ENCODE measurements around the gene SMIM10L1.

DNA sequence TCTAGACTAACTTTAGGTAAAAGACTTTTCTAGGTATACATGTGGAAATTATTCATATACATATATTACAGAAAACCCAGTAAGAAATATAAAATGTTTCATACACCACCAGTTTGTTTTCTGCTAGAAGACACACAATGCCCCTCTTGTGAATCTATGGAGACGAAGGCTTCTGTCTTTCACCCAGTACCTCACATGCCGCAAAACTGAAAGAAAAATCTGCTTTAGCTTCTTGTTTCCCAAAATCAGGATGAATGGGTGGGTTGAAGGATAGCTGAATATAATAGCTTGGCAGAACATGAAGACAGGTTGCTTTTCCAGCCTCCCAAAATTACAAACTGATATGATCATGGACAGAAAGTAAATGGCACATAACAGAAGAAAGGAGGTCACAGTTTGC lies 37.8 kb upstream of the SMIM10L1 start:
- TF ChIP-seq CTCF (IDR thresholded peaks at IDR 0.05) (no peak), POLR2A (IDR thresholded peaks at IDR 0.05; ENCODE audit: low read depth) (no peak), POLR2AphosphoS5 (IDR thresholded peaks at IDR 0.05) (no peak), EP300 (IDR thresholded peaks at IDR 0.05) (no peak)

Measured in esophagus muscularis mucosa (tissue), 4 donors.